PC-3 (cell line): ENCODE measurements around the gene CSNK1A1L.

Source experiments
- CTCF ChIP-seq: fragments of 300-600 bp; sonication (generic); conservative IDR thresholded peaks from 2 replicates; pipeline ENCODE4 v1.5.1; 2017; ENCODE audit warnings: antibody characterized with exemption, low read depth, mild to moderate bottlenecking, low read length
- EZH2phosphoT487 ChIP-seq: fragments of 300-600 bp; sonication (generic); IDR thresholded peaks from 2 replicates; pipeline ENCODE4 v1.6.1; 2018; ENCODE audit warnings: mild to moderate bottlenecking, antibody characterized with exemption, low read length, borderline replicate concordance

- TF ChIP-seq CTCF (no peak), EZH2phosphoT487 (no peak)
Observed at GRCh38 chr13:37070145-37070695, 35.2 kb downstream of the CSNK1A1L start.
